DOHH2 (cell line): ENCODE results near the gene PPWD1.
A peak's percentile ranks its signal among the peaks of the same experiment; 100 is the strongest.

Experiments used
- H3F3A ChIP-seq: fragments of 200-600 bp; sonication (generic), shearing (Covaris generic); 2 replicates; pipeline ENCODE4 v1.6.0; 2016; ENCODE audit warnings: antibody characterized with exemption, mild to moderate bottlenecking; ENCODE audit not compliant: control insufficient read depth, insufficient read depth
- H3K27ac ChIP-seq: fragments of 200-600 bp; sonication (generic); 2 replicates; pipeline ENCODE4 v1.5.1; 2014; ENCODE audit warnings: low read depth, mild to moderate bottlenecking, low read length, moderate library complexity
- H3K27me3 ChIP-seq: fragments of 200-600 bp; sonication (generic); 2 replicates; pipeline ENCODE4 v1.6.1; 2014; ENCODE audit warnings: mild to moderate bottlenecking, low read length, mixed read lengths; ENCODE audit not compliant: control insufficient read depth
- H3K36me3 ChIP-seq: fragments of 200-600 bp; sonication (generic); 2 replicates; pipeline ENCODE4 v1.6.1; 2014; ENCODE audit warnings: mild to moderate bottlenecking, low read length, moderate library complexity, mixed read lengths; ENCODE audit not compliant: control insufficient read depth
- H3K4me1 ChIP-seq: fragments of 200-600 bp; sonication (generic); 2 replicates; pipeline ENCODE4 v1.6.1; 2014; ENCODE audit warnings: mild to moderate bottlenecking, low read length, mixed read lengths; ENCODE audit not compliant: control insufficient read depth
- H3K4me2 ChIP-seq: fragments of 200-600 bp; sonication (generic); 2 replicates; pipeline ENCODE4 v1.6.0; 2014; ENCODE audit warnings: mild to moderate bottlenecking, low read length, moderate library complexity
- H3K4me3 ChIP-seq: fragments of 200-600 bp; sonication (generic); 2 replicates; pipeline ENCODE4 v1.5.1; 2014; ENCODE audit warnings: mild to moderate bottlenecking, low read length, mixed read lengths
- H3K79me2 ChIP-seq: fragments of 200-600 bp; sonication (generic); 2 replicates; pipeline ENCODE4 v1.6.1; 2014; ENCODE audit warnings: mild to moderate bottlenecking, low read length, mixed read lengths; ENCODE audit not compliant: control insufficient read depth
- H3K9me2 ChIP-seq: fragments of 200-600 bp; sonication (generic); replicated peaks from 2 replicates; pipeline ENCODE4 v1.6.1; 2014; ENCODE audit warnings: mild to moderate bottlenecking, low read length, mixed read lengths; ENCODE audit not compliant: control insufficient read depth
- H3K9me3 ChIP-seq: fragments of 200-600 bp; sonication (generic); 2 replicates; pipeline ENCODE4 v1.6.1; 2014; ENCODE audit warnings: antibody characterized with exemption, low read length, mixed read lengths; ENCODE audit not compliant: control insufficient read depth, insufficient read depth
- H4K20me1 ChIP-seq: fragments of 200-600 bp; sonication (generic); 2 replicates; pipeline ENCODE4 v1.6.0; 2014; ENCODE audit warnings: low read depth, mild to moderate bottlenecking, antibody characterized with exemption, low read length, moderate library complexity; ENCODE audit not compliant: control insufficient read depth, insufficient read depth
- EZH2phosphoT487 ChIP-seq: fragments of 200-600 bp; sonication (generic); IDR thresholded peaks from 2 replicates; pipeline ENCODE4 v1.6.1; 2017; ENCODE audit warnings: borderline replicate concordance, mild to moderate bottlenecking, antibody characterized with exemption, low read length, moderate library complexity, mixed read lengths
- TF ChIP-seq, protein P1 (sequence below): fragments of 200-600 bp; sonication (generic); IDR thresholded peaks from one replicate; pipeline ENCODE4 v1.5.1; 2014; ENCODE audit warnings: antibody characterized with exemption, mild to moderate bottlenecking, low read depth, low read length; ENCODE audit not compliant: poor library complexity, severe bottlenecking

PPWD1 gene

DNA sequence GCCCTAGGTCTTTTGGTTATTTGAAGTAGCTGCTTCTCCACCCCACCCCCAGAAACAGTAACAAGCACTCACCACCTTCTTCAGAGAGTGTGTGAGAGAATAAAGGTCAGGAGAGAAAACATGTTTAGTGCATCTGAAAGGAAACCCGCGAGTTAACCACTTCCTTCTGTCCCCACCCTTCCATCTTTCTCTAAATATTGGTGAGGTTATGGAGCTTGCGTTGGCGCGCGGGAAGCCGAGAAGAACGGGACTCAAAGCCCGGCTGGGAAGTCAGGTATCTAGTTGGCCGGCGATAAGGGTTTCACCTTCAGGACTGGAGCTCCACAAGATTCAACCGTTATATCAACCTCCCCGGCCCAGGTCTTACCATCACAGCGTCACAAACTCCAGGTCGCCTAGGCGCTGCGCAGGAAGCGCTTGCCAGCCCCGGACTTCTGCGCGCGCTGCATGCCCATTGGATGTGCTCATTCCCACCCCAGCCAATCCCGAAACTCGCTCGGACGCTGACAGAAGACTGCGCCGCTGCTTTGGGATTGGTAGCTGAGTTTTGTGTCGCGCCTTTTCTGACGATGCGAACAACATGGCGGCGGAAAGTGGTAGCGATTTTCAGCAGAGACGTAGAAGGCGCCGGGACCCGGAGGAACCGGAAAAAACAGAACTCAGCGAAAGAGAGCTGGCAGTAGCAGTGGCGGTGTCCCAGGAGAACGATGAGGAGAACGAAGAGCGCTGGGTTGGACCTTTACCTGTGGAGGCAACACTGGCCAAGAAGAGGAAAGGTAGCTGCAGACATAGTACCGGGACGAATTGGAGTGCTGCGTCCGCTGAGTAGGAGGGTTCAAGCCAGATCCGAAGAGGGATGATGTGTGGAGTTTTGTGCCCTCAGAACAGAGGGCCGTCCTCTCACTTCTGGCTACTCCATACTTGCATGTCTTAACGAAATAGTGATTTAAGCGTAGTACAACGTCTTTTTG, at the start of gene PPWD1, which contains the start of gene CENPK:
Gene PPWD1 (plus strand): TSS at position 566 of the 971 bp plus-strand sequence. CDS start 15 bp downstream, at position 581.
Gene CENPK (minus strand): TSS at position 438 of the 971 bp plus-strand sequence. CDS start 8,261 bp downstream, outside the sequence.
- no peaks in the 10 kb centered on the region for H3K9me3 ChIP-seq
- H4K20me1 ChIP-seq = no peaks in the 10 kb centered on the region
- H3K79me2 ChIP-seq = peaks cover 87% of the 10 kb centered on the region
- no peaks in the 10 kb centered on the region for H3F3A ChIP-seq
- H3K36me3 ChIP-seq = peaks cover 64% of the 10 kb centered on the region
- H3K4me1 ChIP-seq = peaks cover 25% of the 10 kb centered on the region
- peak within 1 kb of the TSS; percentile 78 for H3K27ac ChIP-seq
- no peaks in the 10 kb centered on the region for H3K9me2 ChIP-seq
- peak within 1 kb of the TSS; percentile 79 for H3K4me3 ChIP-seq
- TF ChIP-seq EZH2phosphoT487 = no peak
- TF ChIP-seq, protein P1, sequence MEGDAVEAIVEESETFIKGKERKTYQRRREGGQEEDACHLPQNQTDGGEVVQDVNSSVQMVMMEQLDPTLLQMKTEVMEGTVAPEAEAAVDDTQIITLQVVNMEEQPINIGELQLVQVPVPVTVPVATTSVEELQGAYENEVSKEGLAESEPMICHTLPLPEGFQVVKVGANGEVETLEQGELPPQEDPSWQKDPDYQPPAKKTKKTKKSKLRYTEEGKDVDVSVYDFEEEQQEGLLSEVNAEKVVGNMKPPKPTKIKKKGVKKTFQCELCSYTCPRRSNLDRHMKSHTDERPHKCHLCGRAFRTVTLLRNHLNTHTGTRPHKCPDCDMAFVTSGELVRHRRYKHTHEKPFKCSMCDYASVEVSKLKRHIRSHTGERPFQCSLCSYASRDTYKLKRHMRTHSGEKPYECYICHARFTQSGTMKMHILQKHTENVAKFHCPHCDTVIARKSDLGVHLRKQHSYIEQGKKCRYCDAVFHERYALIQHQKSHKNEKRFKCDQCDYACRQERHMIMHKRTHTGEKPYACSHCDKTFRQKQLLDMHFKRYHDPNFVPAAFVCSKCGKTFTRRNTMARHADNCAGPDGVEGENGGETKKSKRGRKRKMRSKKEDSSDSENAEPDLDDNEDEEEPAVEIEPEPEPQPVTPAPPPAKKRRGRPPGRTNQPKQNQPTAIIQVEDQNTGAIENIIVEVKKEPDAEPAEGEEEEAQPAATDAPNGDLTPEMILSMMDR = no peak
- no peaks in the 10 kb centered on the region for H3K27me3 ChIP-seq
- peak within 1 kb of the TSS; percentile 94 for H3K4me2 ChIP-seq

DNA sequence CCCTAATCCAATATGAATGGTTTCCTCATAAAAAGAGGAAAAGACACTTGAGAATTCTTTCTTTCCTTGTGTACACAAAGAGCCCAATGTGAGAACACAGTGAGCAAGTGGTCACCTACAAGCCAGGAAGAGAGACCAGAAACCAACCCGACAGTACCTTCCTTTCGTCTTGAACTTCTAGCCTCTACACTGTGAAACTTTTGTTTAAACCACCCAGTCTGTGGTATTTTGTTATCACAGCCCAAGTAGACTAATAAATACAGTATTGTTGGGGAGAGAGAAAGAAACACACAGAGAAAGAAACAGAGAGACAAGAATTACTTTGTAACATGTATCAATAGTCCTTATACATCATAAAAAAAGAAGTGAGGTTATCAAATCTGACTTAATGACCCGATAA, 37.4 kb upstream of the PPWD1 start:
- Histone ChIP-seq H3K9me2 (no peaks in the 10 kb centered on the region), H3K4me2 (no peak overlapping the region), H3K79me2 (no peaks in the 10 kb centered on the region), H3K4me3 (no peak overlapping the region), H3K36me3 (peaks cover 50% of the 10 kb centered on the region), H3F3A (peaks cover 2% of the 10 kb centered on the region; the same call in 1 of the 2 replicates), H3K4me1 (no peaks in the 10 kb centered on the region), H3K27me3 (no peaks in the 10 kb centered on the region), H4K20me1 (no peaks in the 10 kb centered on the region), H3K9me3 (no peaks in the 10 kb centered on the region), H3K27ac (no peak overlapping the region)
- TF ChIP-seq, protein P1 = no peak
- no peak for TF ChIP-seq EZH2phosphoT487

DNA sequence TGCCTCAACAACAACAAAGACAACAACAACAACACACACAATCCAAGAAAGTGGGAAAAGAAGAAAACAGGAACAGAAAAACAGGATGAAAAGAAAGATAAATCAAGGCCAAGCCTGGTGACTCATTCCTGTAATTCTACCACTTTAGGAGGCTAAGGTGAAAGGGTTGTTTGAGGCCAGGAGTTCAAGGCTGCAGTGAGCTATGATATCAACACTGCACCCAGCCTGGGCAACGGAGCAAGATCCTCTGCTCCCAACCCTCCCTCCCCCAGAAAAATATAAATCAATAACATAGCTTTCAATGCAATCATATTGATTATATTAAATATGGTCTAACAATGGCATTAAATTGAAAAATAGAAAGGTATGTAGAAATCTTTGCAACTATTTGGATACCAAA, 32.2 kb upstream of the PPWD1 start:
- Histone ChIP-seq H3K9me3 (no peaks in the 10 kb centered on the region), H3K79me2 (no peaks in the 10 kb centered on the region), H3K36me3 (peaks cover 17% of the 10 kb centered on the region), H3K27ac (no peak overlapping the region), H3F3A (peaks cover 2% of the 10 kb centered on the region; the same call in 1 of the 2 replicates), H3K27me3 (no peaks in the 10 kb centered on the region), H4K20me1 (no peaks in the 10 kb centered on the region), H3K4me1 (no peaks in the 10 kb centered on the region), H3K4me3 (no peak overlapping the region), H3K9me2 (no peaks in the 10 kb centered on the region), H3K4me2 (no peak overlapping the region)
- TF ChIP-seq EZH2phosphoT487 = no peak
- TF ChIP-seq, protein P1 = no peak
